GM19372 (cell line): ENCODE data around the gene PAX8.

Experiments
- ATAC-seq: cut with Tn5 transposase; IDR thresholded peaks from one replicate; pipeline ENCODE4 v1.9.1; 2021; ENCODE audit warnings: mild to moderate bottlenecking, low read depth, moderate library complexity; ENCODE audit not compliant: unreplicated experiment

PAX8 gene

GRCh38 chr2:113225263-113226259 is 53.2 kb downstream of the PAX8 start:
- ATAC-seq, result no peak

GRCh38 chr2:113224647-113225236 is 54.0 kb downstream of the PAX8 start:
- no peak for ATAC-seq

GRCh38 chr2:113223813-113224212 is 54.9 kb downstream of the PAX8 start:
- ATAC-seq, result no peak

- no peak for ATAC-seq
These were observed 56.9 kb downstream of the PAX8 start for GRCh38 chr2:113221846-113222245.

GRCh38 chr2:113220970-113221708 is 57.6 kb downstream of the PAX8 start:
- ATAC-seq, result no peak

GRCh38 chr2:113219889-113220641 is 58.7 kb downstream of the PAX8 start:
- no peak for ATAC-seq

GRCh38 chr2:113219525-113219888 is 59.2 kb downstream of the PAX8 start:
- no peak for ATAC-seq

- no peak for ATAC-seq
These were observed 59.7 kb downstream of the PAX8 start for GRCh38 chr2:113219092-113219441.

GRCh38 chr2:113218283-113219091 is 60.2 kb downstream of the PAX8 start:
- ATAC-seq, result no peak

GRCh38 chr2:113217455-113218282 is 61.1 kb downstream of the PAX8 start:
- ATAC-seq, result no peak

GRCh38 chr2:113216891-113217454 is 61.7 kb downstream of the PAX8 start:
- no peak for ATAC-seq

GRCh38 chr2:113216321-113216720 is 62.4 kb downstream of the PAX8 start:
- ATAC-seq, result no peak

- ATAC-seq, result no peak
These were observed 63.7 kb downstream of the PAX8 start for GRCh38 chr2:113215056-113215455.

- ATAC-seq, result no peak
These were observed 64.6 kb downstream of the PAX8 start for GRCh38 chr2:113214141-113214540.

GRCh38 chr2:113213061-113213930 is 65.4 kb downstream of the PAX8 start:
- no peak for ATAC-seq

- ATAC-seq, result no peak
These were observed 66.3 kb downstream of the PAX8 start for GRCh38 chr2:113212245-113213060.
